ENCODE results near the gene AK2.
"Not testable (repeated sequence)": the region's sequence is repeated elsewhere in the genome, so short reads cannot be mapped to it uniquely, and the experiment has no call there.

AK2 gene

GRCh38 chr1:33031506-33031905 lies 5.2 kb downstream of the AK2 start:
- TF ChIP-seq CTCF (conservative IDR thresholded peaks at IDR 0.05; ENCODE audit: low read length) = no peak
- no peak for DNase-seq (ENCODE audit: low read depth)
- no peak overlapping the region for H3K4me3 ChIP-seq (ENCODE audit: low read length)

GRCh38 chr1:33030575-33030974 lies 6.1 kb downstream of the AK2 start:
- peak; percentile 44 for DNase-seq (ENCODE audit: low read depth)
- no peak for TF ChIP-seq CTCF (conservative IDR thresholded peaks at IDR 0.05; ENCODE audit: low read length)
- H3K4me3 ChIP-seq (ENCODE audit: low read length) = no peak overlapping the region

DNA sequence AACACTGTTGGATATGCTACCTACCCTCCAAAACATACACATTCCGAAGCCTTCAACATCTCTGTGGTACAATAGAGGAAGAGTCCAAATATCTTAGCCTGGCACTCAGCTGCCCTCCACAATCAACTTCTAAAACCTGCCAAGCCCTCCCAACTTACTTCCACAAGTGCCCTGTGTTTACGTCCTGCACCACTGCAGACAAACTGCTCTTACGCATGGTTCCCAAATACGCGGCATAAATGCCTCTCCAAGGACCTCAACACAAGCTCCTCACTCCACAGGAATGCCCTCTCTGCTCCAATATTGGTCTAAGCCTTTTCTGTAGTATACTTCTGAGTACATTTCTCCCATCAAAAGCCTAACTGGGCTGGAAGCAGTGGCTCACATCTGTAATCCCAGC lies 6.8 kb downstream of the AK2 start:
- no peak for DNase-seq (ENCODE audit: low read depth)
- TF ChIP-seq CTCF (conservative IDR thresholded peaks at IDR 0.05; ENCODE audit: low read length) = no peak
- no peak overlapping the region for H3K4me3 ChIP-seq (ENCODE audit: low read length)

- no peak for DNase-seq (ENCODE audit: low read depth)
- no peak overlapping the region for H3K4me3 ChIP-seq (ENCODE audit: low read length)
- TF ChIP-seq CTCF (conservative IDR thresholded peaks at IDR 0.05; ENCODE audit: low read length) = no peak
These were observed 7.5 kb downstream of the AK2 start for GRCh38 chr1:33029209-33029608.

GRCh38 chr1:33025761-33026160 lies 10.9 kb downstream of the AK2 start:
- no peak overlapping the region for H3K4me3 ChIP-seq (ENCODE audit: low read length)
- no peak for TF ChIP-seq CTCF (conservative IDR thresholded peaks at IDR 0.05; ENCODE audit: low read length)
- DNase-seq (ENCODE audit: low read depth) = no peak

DNA sequence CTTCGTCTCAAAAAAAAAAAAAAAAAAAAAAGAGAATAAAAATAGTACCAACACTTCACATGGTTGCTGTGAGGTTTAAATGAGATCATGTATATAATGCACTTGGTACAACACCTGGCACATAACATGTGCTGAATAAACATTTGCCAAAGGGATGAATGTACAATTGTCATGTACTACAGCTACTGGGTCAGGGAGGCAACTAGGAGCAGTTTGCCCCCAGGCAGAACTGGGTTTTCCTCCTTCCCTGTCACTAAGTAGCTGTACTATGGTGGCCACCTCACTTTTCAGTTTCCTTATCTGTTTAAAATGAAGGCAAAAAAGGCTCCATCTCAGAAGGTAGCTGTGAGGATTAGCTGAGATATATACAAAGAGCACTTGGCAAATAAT lies 11.5 kb downstream of the AK2 start:
- no peak for DNase-seq (ENCODE audit: low read depth)
- TF ChIP-seq CTCF (conservative IDR thresholded peaks at IDR 0.05; ENCODE audit: low read length) = no peak

GRCh38 chr1:33024430-33025179 lies 12.1 kb downstream of the AK2 start:
- not testable (repeated sequence) for DNase-seq (ENCODE audit: low read depth); H3K4me3 ChIP-seq (ENCODE audit: low read length)

More for the DNA sequence above, 11.5 kb downstream of the AK2 start:
- H3K4me3 ChIP-seq (ENCODE audit: low read length) = no peak overlapping the region
